HEK293 (cell line): Measurements from ENCODE around the gene CCDC142.

Source experiments
- BCL11B ChIP-seq: fragments of 450-650 bp; formaldehyde crosslinking; IDR thresholded peaks from 2 replicates; pipeline ENCODE4 v1.5.1; 2016; ENCODE audit warnings: low read depth, missing biosample characterization, missing genetic modification characterization
- HOXD13 ChIP-seq: sonication (generic); formaldehyde crosslinking; IDR thresholded peaks from 2 replicates; pipeline ENCODE4 v1.8.0; 2022; ENCODE audit warnings: missing genetic modification reagents, borderline replicate concordance
- IKZF3 ChIP-seq: fragments of 450-650 bp; IDR thresholded peaks from 2 replicates; pipeline ENCODE4 v1.5.0; 2018; ENCODE audit warnings: missing biosample characterization, mild to moderate bottlenecking, missing genetic modification characterization, moderate library complexity
- KLF16 ChIP-seq: fragments of 450-650 bp; formaldehyde crosslinking; IDR thresholded peaks from 2 replicates; pipeline ENCODE4 v1.5.1; 2017; ENCODE audit warnings: missing biosample characterization, missing genetic modification characterization
- OSR2 ChIP-seq: fragments of 450-650 bp; formaldehyde crosslinking; IDR thresholded peaks from 2 replicates; pipeline ENCODE4 v1.5.1; 2016; ENCODE audit warnings: missing biosample characterization, missing genetic modification characterization
- PRDM1 ChIP-seq: fragments of 450-650 bp; formaldehyde crosslinking; IDR thresholded peaks from 2 replicates; pipeline ENCODE4; 2016; ENCODE audit warnings: missing biosample characterization, missing genetic modification characterization
- SCRT1 ChIP-seq: fragments of 450-650 bp; formaldehyde crosslinking; IDR thresholded peaks from 2 replicates; pipeline ENCODE4 v1.5.1; 2016; ENCODE audit warnings: missing biosample characterization, missing genetic modification characterization, borderline replicate concordance
- SCRT2 ChIP-seq: fragments of 450-650 bp; formaldehyde crosslinking; IDR thresholded peaks from 2 replicates; pipeline ENCODE4 v1.5.1; 2016; ENCODE audit warnings: missing biosample characterization, missing genetic modification characterization
- ZBTB17 ChIP-seq: fragments of 450-650 bp; formaldehyde crosslinking; IDR thresholded peaks from 2 replicates; pipeline ENCODE4 v1.5.1; 2016; ENCODE audit warnings: missing biosample characterization, missing genetic modification characterization
- ZBTB48 ChIP-seq: fragments of 450-650 bp; formaldehyde crosslinking; IDR thresholded peaks from 2 replicates; pipeline ENCODE4 v1.5.1; 2016; ENCODE audit warnings: missing biosample characterization, missing genetic modification characterization
- ZFHX2 ChIP-seq: fragments of 450-650 bp; formaldehyde crosslinking; conservative IDR thresholded peaks from 2 replicates; pipeline ENCODE4 v1.5.1; 2016; ENCODE audit warnings: missing biosample characterization, missing genetic modification characterization
- ZFP3 ChIP-seq: fragments of 450-650 bp; formaldehyde crosslinking; IDR thresholded peaks from 2 replicates; pipeline ENCODE4 v1.5.1; 2016; ENCODE audit warnings: low read depth, missing biosample characterization, missing genetic modification characterization
- ZNF112 ChIP-seq: fragments of 450-650 bp; formaldehyde crosslinking; IDR thresholded peaks from 2 replicates; pipeline ENCODE4 v1.5.0; 2017; ENCODE audit warnings: missing biosample characterization, missing genetic modification characterization
- ZNF121 ChIP-seq: fragments of 450-650 bp; formaldehyde crosslinking; IDR thresholded peaks from 2 replicates; pipeline ENCODE4 v1.5.1; 2016; ENCODE audit warnings: missing biosample characterization, missing genetic modification characterization
- ZNF169 ChIP-seq: fragments of 450-650 bp; formaldehyde crosslinking; IDR thresholded peaks from 2 replicates; pipeline ENCODE4 v1.5.1; 2016; ENCODE audit warnings: missing biosample characterization, missing genetic modification characterization
- ZNF335 ChIP-seq: fragments of 450-650 bp; formaldehyde crosslinking; conservative IDR thresholded peaks from 2 replicates; pipeline ENCODE4 v1.5.1; 2016; ENCODE audit warnings: missing biosample characterization, missing genetic modification characterization
- ZNF366 ChIP-seq: fragments of 450-650 bp; formaldehyde crosslinking; conservative IDR thresholded peaks from 2 replicates; pipeline ENCODE4 v1.5.1; 2016; ENCODE audit warnings: missing biosample characterization, missing genetic modification characterization
- ZNF37A ChIP-seq: fragments of 450-650 bp; IDR thresholded peaks from 2 replicates; pipeline ENCODE4 v1.5.1; 2018; ENCODE audit warnings: missing biosample characterization, missing genetic modification characterization
- ZNF394 ChIP-seq: fragments of 450-650 bp; formaldehyde crosslinking; IDR thresholded peaks from 2 replicates; pipeline ENCODE4 v1.5.1; 2016; ENCODE audit warnings: missing biosample characterization, missing genetic modification characterization, mild to moderate bottlenecking, moderate library complexity, borderline replicate concordance
- ZNF426 ChIP-seq: fragments of 450-650 bp; formaldehyde crosslinking; IDR thresholded peaks from 2 replicates; pipeline ENCODE4 v1.5.1; 2017; ENCODE audit warnings: missing biosample characterization, missing genetic modification characterization, mild to moderate bottlenecking, inconsistent platforms, moderate library complexity
- ZNF571 ChIP-seq: fragments of 450-650 bp; formaldehyde crosslinking; IDR thresholded peaks from 2 replicates; pipeline ENCODE4 v1.5.0; 2017; ENCODE audit warnings: missing biosample characterization, missing genetic modification characterization
- ZNF660 ChIP-seq: fragments of 450-650 bp; IDR thresholded peaks from 2 replicates; pipeline ENCODE4 v1.5.1; 2018; ENCODE audit warnings: missing biosample characterization, mild to moderate bottlenecking, missing genetic modification characterization
- ZXDB ChIP-seq: fragments of 450-650 bp; formaldehyde crosslinking; IDR thresholded peaks from 2 replicates; pipeline ENCODE4 v1.5.1; 2016; ENCODE audit warnings: missing biosample characterization, missing genetic modification characterization
- TF ChIP-seq, protein P1 (sequence below): fragments of 450-650 bp; formaldehyde crosslinking; IDR thresholded peaks from 2 replicates; pipeline ENCODE4 v1.5.1; 2016; ENCODE audit warnings: missing biosample characterization, missing genetic modification characterization
- TF ChIP-seq, protein P2 (sequence below): fragments of 450-650 bp; formaldehyde crosslinking; IDR thresholded peaks from 2 replicates; pipeline ENCODE4; 2016; ENCODE audit warnings: missing biosample characterization, missing genetic modification characterization
- TF ChIP-seq, protein P3 (sequence below): fragments of 450-650 bp; formaldehyde crosslinking; conservative IDR thresholded peaks from 2 replicates; pipeline ENCODE4 v1.5.1; 2016; ENCODE audit warnings: low read depth, missing biosample characterization, missing genetic modification characterization
- TF ChIP-seq, protein P4 (sequence below): fragments of 450-650 bp; formaldehyde crosslinking; IDR thresholded peaks from 2 replicates; pipeline ENCODE4 v1.5.1; 2016; ENCODE audit warnings: missing biosample characterization, missing genetic modification characterization
- TF ChIP-seq, protein P5 (sequence below): fragments of 450-650 bp; formaldehyde crosslinking; IDR thresholded peaks from 2 replicates; pipeline ENCODE4 v1.5.1; 2016; ENCODE audit warnings: missing biosample characterization, missing genetic modification characterization

Gene CCDC142

DNA sequence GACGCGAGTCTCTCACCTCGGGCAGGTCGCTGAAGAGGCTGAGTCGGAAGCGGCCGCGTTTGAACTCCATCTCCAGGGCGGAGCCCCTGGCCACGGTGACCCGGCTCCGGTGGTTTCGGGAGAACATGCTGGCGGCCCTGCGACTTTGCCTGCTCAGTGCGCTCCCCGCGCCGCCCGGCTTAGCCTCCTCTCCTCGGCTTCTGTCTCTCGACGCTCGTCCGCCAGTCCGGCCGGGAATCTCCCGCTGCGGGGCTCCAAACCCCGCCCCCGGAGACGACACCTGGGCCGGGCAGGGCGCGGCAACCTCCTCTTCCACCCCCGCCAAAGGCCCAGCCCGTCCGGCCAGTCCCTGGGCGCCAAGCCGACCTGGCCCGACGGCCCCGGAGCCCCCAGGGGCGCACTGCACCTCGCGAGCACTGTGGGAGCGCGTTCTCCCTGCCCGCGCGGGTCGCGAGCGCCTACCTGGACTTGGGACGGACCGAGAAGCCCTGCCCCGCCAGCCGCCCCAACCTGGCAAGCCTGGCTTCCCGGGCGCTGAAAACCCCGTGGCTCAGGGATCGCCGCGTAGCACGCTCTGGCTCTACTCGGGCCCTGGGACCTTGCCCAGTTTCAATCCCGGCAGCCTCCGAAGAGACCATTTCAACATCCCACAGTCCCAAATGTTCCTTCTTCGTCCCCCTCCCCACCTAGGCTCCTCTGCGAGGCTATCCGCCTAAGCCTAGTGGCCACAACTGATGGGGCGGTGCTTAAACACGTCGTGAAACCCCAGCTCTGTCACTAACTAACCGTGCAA lies 40.9 kb downstream of the CCDC142 start, which contains the start of gene RTKN (continued):
- TF ChIP-seq, protein P1, sequence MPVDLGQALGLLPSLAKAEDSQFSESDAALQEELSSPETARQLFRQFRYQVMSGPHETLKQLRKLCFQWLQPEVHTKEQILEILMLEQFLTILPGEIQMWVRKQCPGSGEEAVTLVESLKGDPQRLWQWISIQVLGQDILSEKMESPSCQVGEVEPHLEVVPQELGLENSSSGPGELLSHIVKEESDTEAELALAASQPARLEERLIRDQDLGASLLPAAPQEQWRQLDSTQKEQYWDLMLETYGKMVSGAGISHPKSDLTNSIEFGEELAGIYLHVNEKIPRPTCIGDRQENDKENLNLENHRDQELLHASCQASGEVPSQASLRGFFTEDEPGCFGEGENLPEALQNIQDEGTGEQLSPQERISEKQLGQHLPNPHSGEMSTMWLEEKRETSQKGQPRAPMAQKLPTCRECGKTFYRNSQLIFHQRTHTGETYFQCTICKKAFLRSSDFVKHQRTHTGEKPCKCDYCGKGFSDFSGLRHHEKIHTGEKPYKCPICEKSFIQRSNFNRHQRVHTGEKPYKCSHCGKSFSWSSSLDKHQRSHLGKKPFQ (tag by site-specific recombination) = 0 out of 2 replicates have a peak, but pooled peaks have one; percentile 12
- TF ChIP-seq OSR2 (tag by site-specific recombination) (no peak), ZFP3 (tag by site-specific recombination) (no peak), SCRT1 (tag by site-specific recombination) (no peak), ZNF37A (no peak), ZBTB48 (peak; percentile 97), ZNF660 (tag by site-specific recombination) (no peak), PRDM1 (no peak), ZNF169 (no peak), IKZF3 (no peak; the same call in 1 of the 2 replicates), SCRT2 (tag by site-specific recombination) (no peak), BCL11B (no peak), ZNF121 (tag by site-specific recombination) (0 out of 2 replicates have a peak, but pooled peaks have one; percentile 64), ZBTB17 (peak; percentile 97), ZNF112 (tag by site-specific recombination) (no peak), KLF16 (peak; percentile 53; the same call in 1 of the 2 replicates), ZNF394 (peak; percentile 16; the same call in 1 of the 2 replicates), ZFHX2 (peak; percentile 76), ZNF366 (tag by site-specific recombination) (peak; percentile 39; the same call in 1 of the 2 replicates), ZNF426 (no peak), HOXD13 (CRISPR knock-in tag) (no peak), ZNF571 (tag by site-specific recombination) (no peak), ZXDB (tag by site-specific recombination) (peak; percentile 84), ZNF335 (peak; percentile 71)
- TF ChIP-seq, protein P2, sequence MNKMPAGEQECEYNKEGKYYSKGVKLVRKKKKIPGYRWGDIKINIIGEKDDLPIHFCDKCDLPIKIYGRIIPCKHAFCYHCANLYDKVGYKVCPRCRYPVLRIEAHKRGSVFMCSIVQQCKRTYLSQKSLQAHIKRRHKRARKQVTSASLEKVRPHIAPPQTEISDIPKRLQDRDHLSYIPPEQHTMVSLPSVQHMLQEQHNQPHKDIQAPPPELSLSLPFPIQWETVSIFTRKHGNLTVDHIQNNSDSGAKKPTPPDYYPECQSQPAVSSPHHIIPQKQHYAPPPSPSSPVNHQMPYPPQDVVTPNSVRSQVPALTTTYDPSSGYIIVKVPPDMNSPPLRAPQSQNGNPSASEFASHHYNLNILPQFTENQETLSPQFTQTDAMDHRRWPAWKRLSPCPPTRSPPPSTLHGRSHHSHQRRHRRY (tag by site-specific recombination) = no peak
- TF ChIP-seq, protein P3, sequence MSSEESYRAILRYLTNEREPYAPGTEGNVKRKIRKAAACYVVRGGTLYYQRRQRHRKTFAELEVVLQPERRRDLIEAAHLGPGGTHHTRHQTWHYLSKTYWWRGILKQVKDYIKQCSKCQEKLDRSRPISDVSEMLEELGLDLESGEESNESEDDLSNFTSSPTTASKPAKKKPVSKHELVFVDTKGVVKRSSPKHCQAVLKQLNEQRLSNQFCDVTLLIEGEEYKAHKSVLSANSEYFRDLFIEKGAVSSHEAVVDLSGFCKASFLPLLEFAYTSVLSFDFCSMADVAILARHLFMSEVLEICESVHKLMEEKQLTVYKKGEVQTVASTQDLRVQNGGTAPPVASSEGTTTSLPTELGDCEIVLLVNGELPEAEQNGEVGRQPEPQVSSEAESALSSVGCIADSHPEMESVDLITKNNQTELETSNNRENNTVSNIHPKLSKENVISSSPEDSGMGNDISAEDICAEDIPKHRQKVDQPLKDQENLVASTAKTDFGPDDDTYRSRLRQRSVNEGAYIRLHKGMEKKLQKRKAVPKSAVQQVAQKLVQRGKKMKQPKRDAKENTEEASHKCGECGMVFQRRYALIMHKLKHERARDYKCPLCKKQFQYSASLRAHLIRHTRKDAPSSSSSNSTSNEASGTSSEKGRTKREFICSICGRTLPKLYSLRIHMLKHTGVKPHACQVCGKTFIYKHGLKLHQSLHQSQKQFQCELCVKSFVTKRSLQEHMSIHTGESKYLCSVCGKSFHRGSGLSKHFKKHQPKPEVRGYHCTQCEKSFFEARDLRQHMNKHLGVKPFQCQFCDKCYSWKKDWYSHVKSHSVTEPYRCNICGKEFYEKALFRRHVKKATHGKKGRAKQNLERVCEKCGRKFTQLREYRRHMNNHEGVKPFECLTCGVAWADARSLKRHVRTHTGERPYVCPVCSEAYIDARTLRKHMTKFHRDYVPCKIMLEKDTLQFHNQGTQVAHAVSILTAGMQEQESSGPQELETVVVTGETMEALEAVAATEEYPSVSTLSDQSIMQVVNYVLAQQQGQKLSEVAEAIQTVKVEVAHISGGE (tag by site-specific recombination) = peak; percentile 27; the same call in 1 of the 2 replicates
- TF ChIP-seq, protein P4, sequence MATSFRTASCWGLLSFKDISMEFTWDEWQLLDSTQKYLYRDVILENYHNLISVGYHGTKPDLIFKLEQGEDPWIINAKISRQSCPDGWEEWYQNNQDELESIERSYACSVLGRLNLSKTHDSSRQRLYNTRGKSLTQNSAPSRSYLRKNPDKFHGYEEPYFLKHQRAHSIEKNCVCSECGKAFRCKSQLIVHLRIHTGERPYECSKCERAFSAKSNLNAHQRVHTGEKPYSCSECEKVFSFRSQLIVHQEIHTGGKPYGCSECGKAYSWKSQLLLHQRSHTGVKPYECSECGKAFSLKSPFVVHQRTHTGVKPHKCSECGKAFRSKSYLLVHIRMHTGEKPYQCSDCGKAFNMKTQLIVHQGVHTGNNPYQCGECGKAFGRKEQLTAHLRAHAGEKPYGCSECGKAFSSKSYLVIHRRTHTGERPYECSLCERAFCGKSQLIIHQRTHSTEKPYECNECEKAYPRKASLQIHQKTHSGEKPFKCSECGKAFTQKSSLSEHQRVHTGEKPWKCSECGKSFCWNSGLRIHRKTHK (tag by site-specific recombination) = no peak
- TF ChIP-seq, protein P5, sequence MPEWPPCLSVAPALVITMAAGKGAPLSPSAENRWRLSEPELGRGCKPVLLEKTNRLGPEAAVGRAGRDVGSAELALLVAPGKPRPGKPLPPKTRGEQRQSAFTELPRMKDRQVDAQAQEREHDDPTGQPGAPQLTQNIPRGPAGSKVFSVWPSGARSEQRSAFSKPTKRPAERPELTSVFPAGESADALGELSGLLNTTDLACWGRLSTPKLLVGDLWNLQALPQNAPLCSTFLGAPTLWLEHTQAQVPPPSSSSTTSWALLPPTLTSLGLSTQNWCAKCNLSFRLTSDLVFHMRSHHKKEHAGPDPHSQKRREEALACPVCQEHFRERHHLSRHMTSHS (tag by site-specific recombination) = no peak
